ENCODE measurements around the gene HMGCS2. TPM values are rescaled to one million over a fixed set of nuclear protein-coding genes. Genes with fewer than 3 reads are reported as not detected.

Gene HMGCS2
- total RNA-seq, 1 donor from 2014 or later, result 0.32 TPM

DNA sequence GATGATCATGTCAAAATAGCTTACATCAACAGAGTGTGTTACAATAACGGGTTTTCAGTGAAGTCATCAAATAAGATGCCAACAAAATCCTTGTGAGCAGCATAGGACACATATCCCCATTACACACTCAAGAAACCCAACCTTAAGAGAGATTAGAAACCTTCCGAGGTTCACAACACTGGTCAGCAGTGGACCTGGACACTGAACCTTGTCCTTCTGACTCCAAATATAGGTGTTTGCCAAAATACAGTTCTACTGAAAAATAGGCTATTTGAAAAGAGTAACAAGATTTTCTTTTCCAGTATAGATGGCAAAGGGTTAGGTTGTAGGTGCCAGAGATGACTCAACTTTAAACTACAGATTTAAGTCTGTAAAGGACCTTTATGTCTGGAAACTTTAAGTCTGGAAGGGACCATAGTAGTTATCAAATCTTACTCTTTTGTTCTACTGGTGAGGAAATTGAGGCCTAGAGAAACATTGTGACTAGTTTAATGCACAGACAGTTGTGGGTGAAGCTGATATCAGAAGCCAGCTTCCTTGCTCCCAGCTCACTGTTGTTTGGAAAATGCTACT, 43.4 kb upstream of the HMGCS2 start:
- intact Hi-C loops (cut with DNase I), result no loop called here
- ATAC-seq (no peak), DNase-seq (no peak)
- H3K27me3 ChIP-seq (ENCODE audit: low read depth), result peaks cover 4% of the 10 kb centered on the region
- H3K27ac ChIP-seq, result no peak overlapping the region
- H3K4me1 ChIP-seq, result no peaks in the 10 kb centered on the region
- TF ChIP-seq, protein P1, sequence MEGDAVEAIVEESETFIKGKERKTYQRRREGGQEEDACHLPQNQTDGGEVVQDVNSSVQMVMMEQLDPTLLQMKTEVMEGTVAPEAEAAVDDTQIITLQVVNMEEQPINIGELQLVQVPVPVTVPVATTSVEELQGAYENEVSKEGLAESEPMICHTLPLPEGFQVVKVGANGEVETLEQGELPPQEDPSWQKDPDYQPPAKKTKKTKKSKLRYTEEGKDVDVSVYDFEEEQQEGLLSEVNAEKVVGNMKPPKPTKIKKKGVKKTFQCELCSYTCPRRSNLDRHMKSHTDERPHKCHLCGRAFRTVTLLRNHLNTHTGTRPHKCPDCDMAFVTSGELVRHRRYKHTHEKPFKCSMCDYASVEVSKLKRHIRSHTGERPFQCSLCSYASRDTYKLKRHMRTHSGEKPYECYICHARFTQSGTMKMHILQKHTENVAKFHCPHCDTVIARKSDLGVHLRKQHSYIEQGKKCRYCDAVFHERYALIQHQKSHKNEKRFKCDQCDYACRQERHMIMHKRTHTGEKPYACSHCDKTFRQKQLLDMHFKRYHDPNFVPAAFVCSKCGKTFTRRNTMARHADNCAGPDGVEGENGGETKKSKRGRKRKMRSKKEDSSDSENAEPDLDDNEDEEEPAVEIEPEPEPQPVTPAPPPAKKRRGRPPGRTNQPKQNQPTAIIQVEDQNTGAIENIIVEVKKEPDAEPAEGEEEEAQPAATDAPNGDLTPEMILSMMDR (IDR thresholded peaks at IDR 0.05), result no peak
- H3K36me3 ChIP-seq, result no peaks in the 10 kb centered on the region
- H3K9me3 ChIP-seq, result no peaks in the 10 kb centered on the region
- H3K4me3 ChIP-seq, result no peak overlapping the region

DNA sequence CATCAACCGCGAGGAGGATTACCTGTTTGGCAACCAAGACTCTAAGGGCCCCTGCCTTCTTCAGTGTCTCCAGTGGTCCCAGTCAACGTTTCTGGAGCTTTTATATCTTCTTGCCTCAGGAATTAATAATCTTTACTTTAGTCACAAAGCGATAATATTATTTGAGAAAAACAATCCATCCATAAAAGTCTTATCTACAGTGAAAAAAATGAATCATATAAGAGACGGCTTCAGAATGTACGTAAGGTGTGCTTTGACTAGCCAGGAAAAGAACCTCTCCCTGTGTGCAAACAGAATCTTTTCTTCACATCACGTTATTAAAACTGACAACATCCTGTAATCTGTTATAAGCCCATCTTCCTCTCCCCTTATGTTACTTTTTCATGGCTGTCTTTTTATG, 42.7 kb upstream of the HMGCS2 start, which contains the start of gene REG4:
Gene REG4, minus strand, starts transcription at position 74 of the 400 bp plus-strand sequence. CDS start 2,691 bp downstream, outside the sequence.
- no peaks in the 10 kb centered on the region for H3K9me3 ChIP-seq
- TF ChIP-seq, protein P1 (IDR thresholded peaks at IDR 0.05), result no peak
- no peaks in the 10 kb centered on the region for H3K36me3 ChIP-seq
- H3K27ac ChIP-seq, result no peak within 1 kb of the TSS
- ATAC-seq, result no peak
- DNase-seq, result no peak
- H3K27me3 ChIP-seq (ENCODE audit: low read depth), result peaks cover 4% of the 10 kb centered on the region
- intact Hi-C loops (cut with DNase I), result no loop called here
- H3K4me1 ChIP-seq, result no peaks in the 10 kb centered on the region
- no peak within 1 kb of the TSS for H3K4me3 ChIP-seq

DNA sequence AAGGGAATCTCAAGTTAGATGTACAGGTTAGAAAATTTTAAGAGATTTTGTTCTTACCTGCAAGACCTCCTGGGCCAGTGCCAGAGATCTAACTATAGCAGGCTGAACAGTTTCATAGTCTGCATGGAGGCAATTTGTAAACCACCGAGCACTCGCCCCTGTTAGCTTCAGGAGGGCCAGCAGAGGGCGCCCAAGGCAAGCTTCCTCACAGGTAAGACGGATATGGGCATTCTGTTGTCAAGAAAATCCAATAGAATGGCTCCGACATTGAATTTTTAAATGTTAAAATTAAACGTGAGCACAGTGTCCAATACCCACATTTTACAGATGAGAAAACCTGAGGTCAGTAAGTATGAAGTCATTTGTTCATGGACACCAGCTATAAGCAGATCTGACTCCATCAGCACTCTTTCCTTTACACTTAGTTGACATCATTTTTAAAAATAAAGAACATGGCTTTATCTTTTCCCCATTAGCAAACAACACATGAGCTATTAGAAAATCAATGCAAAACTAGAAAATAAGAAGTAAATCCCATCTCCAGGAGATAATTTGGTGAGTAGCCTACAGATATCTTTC, 40.4 kb upstream of the HMGCS2 start:
- H3K9me3 ChIP-seq, result no peaks in the 10 kb centered on the region
- H3K27ac ChIP-seq, result no peak overlapping the region
- DNase-seq, result peak; percentile 80
- H3K4me3 ChIP-seq, result no peak overlapping the region
- H3K4me1 ChIP-seq, result no peaks in the 10 kb centered on the region
- peaks cover 4% of the 10 kb centered on the region for H3K27me3 ChIP-seq (ENCODE audit: low read depth)
- intact Hi-C loops (cut with DNase I), result no loop called here
- no peaks in the 10 kb centered on the region for H3K36me3 ChIP-seq
- ATAC-seq, result peak; percentile 85 to 87
- TF ChIP-seq, protein P1 (IDR thresholded peaks at IDR 0.05), result peak; percentile 92

DNA sequence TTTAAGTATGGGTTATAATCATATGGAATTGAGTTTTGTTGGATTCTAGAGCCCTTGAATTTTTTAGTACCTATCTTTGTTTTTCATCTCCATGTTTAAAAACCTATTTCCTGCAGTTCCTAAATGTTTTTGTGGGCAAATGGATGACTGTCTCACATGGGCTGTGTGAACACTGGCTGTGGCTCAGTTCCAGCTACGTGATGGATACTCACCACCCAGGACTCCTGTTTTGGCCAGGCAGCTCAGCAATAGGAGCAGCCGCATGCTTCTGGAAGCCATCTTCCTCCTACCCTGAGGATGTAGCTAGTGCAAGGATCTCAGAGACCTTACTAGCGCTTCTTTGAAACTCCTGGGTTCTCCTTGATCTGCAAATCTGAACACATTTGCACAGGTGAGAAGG, 39.8 kb upstream of the HMGCS2 start:
- ATAC-seq (no peak), DNase-seq (no peak)
- H3K27ac ChIP-seq, result no peak overlapping the region
- intact Hi-C loops (cut with DNase I), result no loop called here
- no peaks in the 10 kb centered on the region for H3K36me3 ChIP-seq
- no peak overlapping the region for H3K4me3 ChIP-seq
- no peaks in the 10 kb centered on the region for H3K9me3 ChIP-seq
- H3K4me1 ChIP-seq, result no peaks in the 10 kb centered on the region
- TF ChIP-seq, protein P1 (IDR thresholded peaks at IDR 0.05), result no peak
- H3K27me3 ChIP-seq (ENCODE audit: low read depth), result peaks cover 4% of the 10 kb centered on the region

DNA sequence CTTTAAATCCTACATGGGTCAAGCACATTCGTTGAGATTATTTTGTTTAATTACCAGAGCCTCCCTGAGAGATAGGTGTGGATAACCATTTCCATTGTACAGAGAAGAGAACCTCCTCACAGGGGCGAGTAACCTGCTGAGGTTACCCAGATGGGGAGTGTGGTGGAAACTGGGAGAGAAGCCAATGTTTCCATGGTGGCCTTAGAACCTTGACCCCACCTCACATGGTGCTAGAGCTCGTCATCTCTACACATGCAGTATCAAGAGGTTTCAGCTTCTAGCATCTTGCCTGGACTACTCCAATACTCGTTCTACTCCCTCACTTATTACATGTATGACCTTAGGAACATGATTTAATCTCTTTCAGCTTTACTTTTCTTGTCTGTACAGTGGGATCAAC, 37.8 kb upstream of the HMGCS2 start:
- DNase-seq (no peak), ATAC-seq (no peak)
- Histone ChIP-seq H3K27me3 (ENCODE audit: low read depth) (peaks cover 4% of the 10 kb centered on the region), H3K4me3 (no peak overlapping the region), H3K9me3 (no peaks in the 10 kb centered on the region), H3K27ac (no peak overlapping the region), H3K36me3 (no peaks in the 10 kb centered on the region), H3K4me1 (no peaks in the 10 kb centered on the region)
- TF ChIP-seq, protein P1 (IDR thresholded peaks at IDR 0.05), result no peak
- intact Hi-C loops (cut with DNase I), result no loop called here

All from lower lobe of right lung (tissue), 2 donors.